ENCODE measurements around the gene CER1.
A peak's percentile ranks its signal among the peaks of the same experiment; 100 is the strongest.

Gene CER1

GRCh38 chr9:14722391-14723035, at the start of gene CER1:
TSS of gene CER1 (minus strand) at chr9:14722733. CDS start at chr9:14722672, 61 bp downstream.
- DNase-seq (ENCODE audit: low spot score in 2 of 2), result no peak
- H3K4me3 Mint-ChIP-seq, result no peak within 1 kb of the TSS
- ATAC-seq (ENCODE audit: low read depth), result no peak
- peaks cover 3% of the 10 kb centered on the region for H3K4me1 Mint-ChIP-seq
- H3K9me3 Mint-ChIP-seq, result peaks cover 3% of the 10 kb centered on the region
- H3K27me3 Mint-ChIP-seq, result peaks cover 6% of the 10 kb centered on the region
- no peaks in the 10 kb centered on the region for H3K36me3 Mint-ChIP-seq
- no peak within 1 kb of the TSS for H3K27ac Mint-ChIP-seq

- no peak overlapping the region for H3K27ac Mint-ChIP-seq
- no peak for ATAC-seq (ENCODE audit: low read depth)
Measured at GRCh38 chr9:14770592-14770991, 48.1 kb upstream of the CER1 start.

GRCh38 chr9:14769230-14769571, 46.7 kb upstream of the CER1 start:
- peak; percentile 72 for ATAC-seq (ENCODE audit: low read depth)
- Mint-ChIP-seq H3K9me3 (peaks cover under 1% of the 10 kb centered on the region), H3K27ac (no peak overlapping the region), H3K4me3 (no peak overlapping the region), H3K27me3 (peaks cover 5% of the 10 kb centered on the region), H3K4me1 (no peaks in the 10 kb centered on the region), H3K36me3 (no peaks in the 10 kb centered on the region)
- peak; percentile 7 to 11 for DNase-seq (ENCODE audit: low spot score in 2 of 2)

More at GRCh38 chr9:14770592-14770991, 48.1 kb upstream of the CER1 start:
- H3K9me3 Mint-ChIP-seq, result no peaks in the 10 kb centered on the region
- no peaks in the 10 kb centered on the region for H3K36me3 Mint-ChIP-seq
- H3K4me3 Mint-ChIP-seq, result no peak overlapping the region
- no peak for DNase-seq (ENCODE audit: low spot score in 2 of 2)
- H3K4me1 Mint-ChIP-seq, result no peaks in the 10 kb centered on the region
- peaks cover 5% of the 10 kb centered on the region for H3K27me3 Mint-ChIP-seq

GRCh38 chr9:14768405-14769229, 46.1 kb upstream of the CER1 start:
- Mint-ChIP-seq H3K4me3 (no peak overlapping the region), H3K9me3 (peaks cover 3% of the 10 kb centered on the region), H3K27ac (no peak overlapping the region), H3K4me1 (no peaks in the 10 kb centered on the region), H3K36me3 (no peaks in the 10 kb centered on the region), H3K27me3 (peaks cover 5% of the 10 kb centered on the region)
- DNase-seq (ENCODE audit: low spot score in 2 of 2) (peak; percentile 16 to 44), ATAC-seq (ENCODE audit: low read depth) (no peak)

- ATAC-seq (ENCODE audit: low read depth), result no peak
Measured at GRCh38 chr9:14766299-14766698, 43.8 kb upstream of the CER1 start.

GRCh38 chr9:14761584-14761983, 39.1 kb upstream of the CER1 start:
- no peak overlapping the region for H3K27ac Mint-ChIP-seq
- H3K9me3 Mint-ChIP-seq, result peaks cover 3% of the 10 kb centered on the region
- H3K4me3 Mint-ChIP-seq, result no peak overlapping the region
- no peaks in the 10 kb centered on the region for H3K36me3 Mint-ChIP-seq
- H3K27me3 Mint-ChIP-seq, result peaks cover 4% of the 10 kb centered on the region
- ATAC-seq (ENCODE audit: low read depth) (no peak), DNase-seq (ENCODE audit: low spot score in 2 of 2) (no peak)
- no peaks in the 10 kb centered on the region for H3K4me1 Mint-ChIP-seq

More at GRCh38 chr9:14766299-14766698, 43.8 kb upstream of the CER1 start:
- Mint-ChIP-seq H3K9me3 (peaks cover 3% of the 10 kb centered on the region), H3K27me3 (peaks cover 7% of the 10 kb centered on the region), H3K36me3 (no peaks in the 10 kb centered on the region), H3K4me3 (no peak overlapping the region), H3K4me1 (no peaks in the 10 kb centered on the region), H3K27ac (no peak overlapping the region)
- no peak for DNase-seq (ENCODE audit: low spot score in 2 of 2)

- Mint-ChIP-seq H3K9me3 (peaks cover 3% of the 10 kb centered on the region), H3K36me3 (no peaks in the 10 kb centered on the region), H3K27ac (no peak overlapping the region), H3K4me1 (no peaks in the 10 kb centered on the region), H3K27me3 (peaks cover 4% of the 10 kb centered on the region), H3K4me3 (no peak overlapping the region)
- no peak for DNase-seq (ENCODE audit: low spot score in 2 of 2)
- ATAC-seq (ENCODE audit: low read depth), result no peak
Measured at GRCh38 chr9:14760060-14760459, 37.5 kb upstream of the CER1 start.

GRCh38 chr9:14756291-14756690, 33.8 kb upstream of the CER1 start:
- H3K4me3 Mint-ChIP-seq, result no peak overlapping the region
- no peak overlapping the region for H3K27ac Mint-ChIP-seq
- no peaks in the 10 kb centered on the region for H3K36me3 Mint-ChIP-seq
- H3K9me3 Mint-ChIP-seq, result no peaks in the 10 kb centered on the region
- peaks cover 4% of the 10 kb centered on the region for H3K4me1 Mint-ChIP-seq
- no peak for DNase-seq (ENCODE audit: low spot score in 2 of 2)
- peaks cover 2% of the 10 kb centered on the region for H3K27me3 Mint-ChIP-seq
- no peak for ATAC-seq (ENCODE audit: low read depth)

GRCh38 chr9:14752871-14753270, 30.3 kb upstream of the CER1 start:
- Mint-ChIP-seq H3K4me3 (no peak overlapping the region), H3K27me3 (peaks cover 2% of the 10 kb centered on the region)
- ATAC-seq (ENCODE audit: low read depth), result no peak

GRCh38 chr9:14752271-14752670, 29.7 kb upstream of the CER1 start:
- Mint-ChIP-seq H3K4me1 (peaks cover 4% of the 10 kb centered on the region), H3K36me3 (no peaks in the 10 kb centered on the region), H3K4me3 (no peak overlapping the region)

More at GRCh38 chr9:14752871-14753270, 30.3 kb upstream of the CER1 start:
- Mint-ChIP-seq H3K4me1 (peaks cover 4% of the 10 kb centered on the region), H3K36me3 (no peaks in the 10 kb centered on the region), H3K9me3 (no peaks in the 10 kb centered on the region), H3K27ac (no peak overlapping the region)
- DNase-seq (ENCODE audit: low spot score in 2 of 2), result no peak

GRCh38 chr9:14750821-14751220, 28.3 kb upstream of the CER1 start:
- H3K36me3 Mint-ChIP-seq, result no peaks in the 10 kb centered on the region
- H3K27me3 Mint-ChIP-seq, result peaks cover 2% of the 10 kb centered on the region
- ATAC-seq (ENCODE audit: low read depth) (no peak), DNase-seq (ENCODE audit: low spot score in 2 of 2) (no peak)
- H3K4me3 Mint-ChIP-seq, result no peak overlapping the region
- H3K4me1 Mint-ChIP-seq, result peaks cover 4% of the 10 kb centered on the region
- no peak overlapping the region for H3K27ac Mint-ChIP-seq
- no peaks in the 10 kb centered on the region for H3K9me3 Mint-ChIP-seq

More at GRCh38 chr9:14752271-14752670, 29.7 kb upstream of the CER1 start:
- Mint-ChIP-seq H3K27ac (no peak overlapping the region), H3K27me3 (peaks cover 2% of the 10 kb centered on the region), H3K9me3 (no peaks in the 10 kb centered on the region)
- DNase-seq (ENCODE audit: low spot score in 2 of 2) (no peak), ATAC-seq (ENCODE audit: low read depth) (no peak)

- no peak overlapping the region for H3K4me3 Mint-ChIP-seq
- DNase-seq (ENCODE audit: low spot score in 2 of 2) (no peak), ATAC-seq (ENCODE audit: low read depth) (no peak)
- no peak overlapping the region for H3K27ac Mint-ChIP-seq
- H3K4me1 Mint-ChIP-seq, result peaks cover 4% of the 10 kb centered on the region
- H3K9me3 Mint-ChIP-seq, result peaks cover 1% of the 10 kb centered on the region
- H3K36me3 Mint-ChIP-seq, result no peaks in the 10 kb centered on the region
- H3K27me3 Mint-ChIP-seq, result peaks cover 3% of the 10 kb centered on the region
Measured at GRCh38 chr9:14749741-14750211, 27.2 kb upstream of the CER1 start.

- peaks cover 1% of the 10 kb centered on the region for H3K9me3 Mint-ChIP-seq
- H3K4me3 Mint-ChIP-seq, result no peak overlapping the region
- H3K27ac Mint-ChIP-seq, result no peak overlapping the region
- DNase-seq (ENCODE audit: low spot score in 2 of 2), result no peak
- no peak for ATAC-seq (ENCODE audit: low read depth)
- no peaks in the 10 kb centered on the region for H3K36me3 Mint-ChIP-seq
- H3K4me1 Mint-ChIP-seq, result peaks cover 4% of the 10 kb centered on the region
- H3K27me3 Mint-ChIP-seq, result peaks cover 5% of the 10 kb centered on the region
Measured at GRCh38 chr9:14748373-14748772, 25.8 kb upstream of the CER1 start.

- peaks cover 1% of the 10 kb centered on the region for H3K4me1 Mint-ChIP-seq
- H3K9me3 Mint-ChIP-seq, result peaks cover 1% of the 10 kb centered on the region
- H3K27me3 Mint-ChIP-seq, result peaks cover 5% of the 10 kb centered on the region
- no peaks in the 10 kb centered on the region for H3K36me3 Mint-ChIP-seq
- DNase-seq (ENCODE audit: low spot score in 2 of 2) (no peak), ATAC-seq (ENCODE audit: low read depth) (no peak)
- no peak overlapping the region for H3K27ac Mint-ChIP-seq
- no peak overlapping the region for H3K4me3 Mint-ChIP-seq
Measured at GRCh38 chr9:14747111-14747510, 24.6 kb upstream of the CER1 start.
